ENCODE measurements around the gene AZGP1.
"Not testable (repeated sequence)": the region's sequence is repeated elsewhere in the genome, so short reads cannot be mapped to it uniquely, and the experiment has no call there.

The AZGP1 gene

GRCh38 chr7:99975782-99976521, at the start of gene AZGP1:
AZGP1 (minus strand) TSS chr7:99976031; CDS start chr7:99976020, 11 bp downstream.
- DNase-seq = no peak

- DNase-seq = no peak
These were observed 48.3 kb upstream of the AZGP1 start for GRCh38 chr7:100024020-100024619.

GRCh38 chr7:100023526-100023925, 47.7 kb upstream of the AZGP1 start:
- no peak for DNase-seq

GRCh38 chr7:100022621-100023020, 46.8 kb upstream of the AZGP1 start:
- no peak for DNase-seq

- DNase-seq = no peak
These were observed 45.5 kb upstream of the AZGP1 start for GRCh38 chr7:100021297-100021696.

GRCh38 chr7:100019908-100020307, 44.1 kb upstream of the AZGP1 start:
- no peak for DNase-seq

GRCh38 chr7:100017875-100018274, 42.0 kb upstream of the AZGP1 start:
- no peak for DNase-seq

- no peak for DNase-seq
These were observed 41.5 kb upstream of the AZGP1 start for GRCh38 chr7:100017300-100017699.

- no peak for DNase-seq
These were observed 40.5 kb upstream of the AZGP1 start for GRCh38 chr7:100016215-100016901.

- peak; percentile 84 for DNase-seq
These were observed 39.7 kb upstream of the AZGP1 start, which contains the start of gene ZKSCAN1 for GRCh38 chr7:100015232-100016214. ZKSCAN1 (plus strand) TSS chr7:100015596; CDS start chr7:100023507, 7,911 bp downstream.

- DNase-seq = peak; percentile 23
These were observed 37.5 kb upstream of the AZGP1 start for GRCh38 chr7:100013328-100013676.

GRCh38 chr7:100012385-100013327, 36.8 kb upstream of the AZGP1 start:
- DNase-seq = not testable (repeated sequence)

- DNase-seq = no peak
These were observed 35.7 kb upstream of the AZGP1 start for GRCh38 chr7:100011516-100011915.

GRCh38 chr7:100010901-100011300, 35.1 kb upstream of the AZGP1 start:
- DNase-seq = no peak

GRCh38 chr7:100009952-100010351, 34.1 kb upstream of the AZGP1 start:
- not testable (repeated sequence) for DNase-seq

- no peak for DNase-seq
These were observed 32.7 kb upstream of the AZGP1 start for GRCh38 chr7:100008525-100008924.

- DNase-seq = no peak
These were observed 32.1 kb upstream of the AZGP1 start for GRCh38 chr7:100007887-100008286.

GRCh38 chr7:100003711-100004661, 28.2 kb upstream of the AZGP1 start:
- no peak for DNase-seq

- no peak for DNase-seq
These were observed 24.4 kb upstream of the AZGP1 start for GRCh38 chr7:100000239-100000638.

- peak; percentile 70 for DNase-seq
These were observed 21.8 kb upstream of the AZGP1 start for GRCh38 chr7:99997545-99998137.

Data from activated CD8-positive, alpha-beta memory T cell treated with anti-CD3 and anti-CD28 coated beads, Interleukin-2, amount 50 U/mL, for 4 hours (primary cell).